ENCODE measurements around the gene BNC2.

- TF ChIP-seq POLR2A (IDR thresholded peaks at IDR 0.05), result no peak
- TF ChIP-seq CTCF (IDR thresholded peaks at IDR 0.05), result no peak
Observed at GRCh38 chr9:16585591-16585990, 284.9 kb downstream of the BNC2 start.

All from Peyer's patch (tissue), 4 donors.